ENCODE data around the gene TXLNG. TPM values are rescaled to one million over a fixed set of nuclear protein-coding genes. Genes with fewer than 3 reads are reported as not detected.

The TXLNG gene
- total and polyA plus RNA-seq, 2 of the 13 experiments (the other 11 are each of a cell fraction or from before 2014, with no cell fraction given) = 13.1 to 15.5 TPM

GRCh38 chrX:16855363-16856075 is 69.3 kb downstream of the TXLNG start:
- no peak for DNase-seq (ENCODE audit: low spot score)
- ChIA-PET CTCF (ENCODE audit: low intra/inter-chr PET ratio, low total read pairs) (no interaction called here), POLR2A (no interaction called here)
- H4K20me1 ChIP-seq (ENCODE audit: insufficient read depth, low read length) = no peaks in the 10 kb centered on the region
- no peak for TF ChIP-seq XBP1 (CRISPR knock-in tag; IDR thresholded peaks at IDR 0.05)
- TF ChIP-seq, protein P1, sequence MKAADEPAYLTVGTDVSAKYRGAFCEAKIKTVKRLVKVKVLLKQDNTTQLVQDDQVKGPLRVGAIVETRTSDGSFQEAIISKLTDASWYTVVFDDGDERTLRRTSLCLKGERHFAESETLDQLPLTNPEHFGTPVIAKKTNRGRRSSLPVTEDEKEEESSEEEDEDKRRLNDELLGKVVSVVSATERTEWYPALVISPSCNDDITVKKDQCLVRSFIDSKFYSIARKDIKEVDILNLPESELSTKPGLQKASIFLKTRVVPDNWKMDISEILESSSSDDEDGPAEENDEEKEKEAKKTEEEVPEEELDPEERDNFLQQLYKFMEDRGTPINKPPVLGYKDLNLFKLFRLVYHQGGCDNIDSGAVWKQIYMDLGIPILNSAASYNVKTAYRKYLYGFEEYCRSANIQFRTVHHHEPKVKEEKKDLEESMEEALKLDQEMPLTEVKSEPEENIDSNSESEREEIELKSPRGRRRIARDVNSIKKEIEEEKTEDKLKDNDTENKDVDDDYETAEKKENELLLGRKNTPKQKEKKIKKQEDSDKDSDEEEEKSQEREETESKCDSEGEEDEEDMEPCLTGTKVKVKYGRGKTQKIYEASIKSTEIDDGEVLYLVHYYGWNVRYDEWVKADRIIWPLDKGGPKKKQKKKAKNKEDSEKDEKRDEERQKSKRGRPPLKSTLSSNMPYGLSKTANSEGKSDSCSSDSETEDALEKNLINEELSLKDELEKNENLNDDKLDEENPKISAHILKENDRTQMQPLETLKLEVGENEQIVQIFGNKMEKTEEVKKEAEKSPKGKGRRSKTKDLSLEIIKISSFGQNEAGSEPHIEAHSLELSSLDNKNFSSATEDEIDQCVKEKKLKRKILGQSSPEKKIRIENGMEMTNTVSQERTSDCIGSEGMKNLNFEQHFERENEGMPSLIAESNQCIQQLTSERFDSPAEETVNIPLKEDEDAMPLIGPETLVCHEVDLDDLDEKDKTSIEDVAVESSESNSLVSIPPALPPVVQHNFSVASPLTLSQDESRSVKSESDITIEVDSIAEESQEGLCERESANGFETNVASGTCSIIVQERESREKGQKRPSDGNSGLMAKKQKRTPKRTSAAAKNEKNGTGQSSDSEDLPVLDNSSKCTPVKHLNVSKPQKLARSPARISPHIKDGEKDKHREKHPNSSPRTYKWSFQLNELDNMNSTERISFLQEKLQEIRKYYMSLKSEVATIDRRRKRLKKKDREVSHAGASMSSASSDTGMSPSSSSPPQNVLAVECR (CRISPR knock-in tag; IDR thresholded peaks at IDR 0.05; ENCODE audit: borderline replicate concordance) = no peak
- TF ChIP-seq, protein P2, sequence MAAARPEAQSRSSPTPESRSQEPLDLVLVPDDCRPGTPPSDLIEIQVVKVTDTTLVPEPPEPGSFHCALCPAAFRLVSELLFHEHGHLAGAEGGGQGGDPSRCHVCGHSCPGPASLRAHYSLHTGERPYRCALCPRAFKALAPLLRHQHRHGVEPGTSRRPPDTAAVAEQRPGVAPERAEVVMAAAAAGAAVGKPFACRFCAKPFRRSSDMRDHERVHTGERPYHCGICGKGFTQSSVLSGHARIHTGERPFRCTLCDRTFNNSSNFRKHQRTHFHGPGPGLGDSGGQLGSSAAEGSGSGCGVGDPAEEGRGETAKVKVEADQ (CRISPR knock-in tag; IDR thresholded peaks at IDR 0.05; ENCODE audit: borderline replicate concordance) = no peak
- TF ChIP-seq TEAD3 (CRISPR knock-in tag; optimal IDR thresholded peaks at IDR 0.05; ENCODE audit: borderline replicate concordance) = no peak
- TF ChIP-seq TRIM24 (CRISPR knock-in tag; IDR thresholded peaks at IDR 0.05) = no peak
- TF ChIP-seq ZNF484 (CRISPR knock-in tag; IDR thresholded peaks at IDR 0.05; ENCODE audit: borderline replicate concordance, low read depth) = no peak
- no peak for TF ChIP-seq NAIF1 (CRISPR knock-in tag; IDR thresholded peaks at IDR 0.05; ENCODE audit: borderline replicate concordance)
- TF ChIP-seq, protein P3, sequence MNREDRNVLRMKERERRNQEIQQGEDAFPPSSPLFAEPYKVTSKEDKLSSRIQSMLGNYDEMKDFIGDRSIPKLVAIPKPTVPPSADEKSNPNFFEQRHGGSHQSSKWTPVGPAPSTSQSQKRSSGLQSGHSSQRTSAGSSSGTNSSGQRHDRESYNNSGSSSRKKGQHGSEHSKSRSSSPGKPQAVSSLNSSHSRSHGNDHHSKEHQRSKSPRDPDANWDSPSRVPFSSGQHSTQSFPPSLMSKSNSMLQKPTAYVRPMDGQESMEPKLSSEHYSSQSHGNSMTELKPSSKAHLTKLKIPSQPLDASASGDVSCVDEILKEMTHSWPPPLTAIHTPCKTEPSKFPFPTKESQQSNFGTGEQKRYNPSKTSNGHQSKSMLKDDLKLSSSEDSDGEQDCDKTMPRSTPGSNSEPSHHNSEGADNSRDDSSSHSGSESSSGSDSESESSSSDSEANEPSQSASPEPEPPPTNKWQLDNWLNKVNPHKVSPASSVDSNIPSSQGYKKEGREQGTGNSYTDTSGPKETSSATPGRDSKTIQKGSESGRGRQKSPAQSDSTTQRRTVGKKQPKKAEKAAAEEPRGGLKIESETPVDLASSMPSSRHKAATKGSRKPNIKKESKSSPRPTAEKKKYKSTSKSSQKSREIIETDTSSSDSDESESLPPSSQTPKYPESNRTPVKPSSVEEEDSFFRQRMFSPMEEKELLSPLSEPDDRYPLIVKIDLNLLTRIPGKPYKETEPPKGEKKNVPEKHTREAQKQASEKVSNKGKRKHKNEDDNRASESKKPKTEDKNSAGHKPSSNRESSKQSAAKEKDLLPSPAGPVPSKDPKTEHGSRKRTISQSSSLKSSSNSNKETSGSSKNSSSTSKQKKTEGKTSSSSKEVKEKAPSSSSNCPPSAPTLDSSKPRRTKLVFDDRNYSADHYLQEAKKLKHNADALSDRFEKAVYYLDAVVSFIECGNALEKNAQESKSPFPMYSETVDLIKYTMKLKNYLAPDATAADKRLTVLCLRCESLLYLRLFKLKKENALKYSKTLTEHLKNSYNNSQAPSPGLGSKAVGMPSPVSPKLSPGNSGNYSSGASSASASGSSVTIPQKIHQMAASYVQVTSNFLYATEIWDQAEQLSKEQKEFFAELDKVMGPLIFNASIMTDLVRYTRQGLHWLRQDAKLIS (CRISPR knock-in tag; IDR thresholded peaks at IDR 0.05) = no peak
- TF ChIP-seq CAMTA2 (CRISPR knock-in tag; IDR thresholded peaks at IDR 0.05; ENCODE audit: borderline replicate concordance) = no peak
- TF ChIP-seq RFXANK (CRISPR knock-in tag; IDR thresholded peaks at IDR 0.05) = no peak
- TF ChIP-seq MAFF (IDR thresholded peaks at IDR 0.05; ENCODE audit: low read depth, low read length) = no peak
- FAIRE-seq = no peak
- 97% methylated on average over 5 of the region's 5 CpGs for whole genome bisulfite sequencing (ENCODE audit: low lambda C conversion rate)
- H2AFZ ChIP-seq (ENCODE audit: low read length) = no peak overlapping the region
- peaks cover 27% of the 10 kb centered on the region for H3K79me2 ChIP-seq (ENCODE audit: insufficient read depth, low read length)
- no peaks in the 10 kb centered on the region for H3K27me3 ChIP-seq (ENCODE audit: control insufficient read depth in 1 of 2, insufficient read depth in 2 of 2, low read length in 2 of 2)
- H3K4me3 ChIP-seq (replicated peaks in 1 of 3; ENCODE audit: insufficient read depth in 1 of 3, low read depth in 2 of 3, low read length in 3 of 3) = no peak overlapping the region
- in situ Hi-C loops (cut with HindIII; ENCODE audit: extremely low pct_ligation_motif_present, low pct_unique_long_range_greater_than_20kb) (no loop called here), intact Hi-C loops (cut with micrococcal nuclease; ENCODE audit: unreplicated experiment) (no loop called here)
- no peaks in the 10 kb centered on the region for H3K9me3 ChIP-seq (ENCODE audit: low read length)
- ATAC-seq = no peak
- no peak overlapping the region for H3K27ac ChIP-seq (ENCODE audit: extremely low read length, insufficient read depth, low read length)
- H3K36me3 ChIP-seq (replicated peaks in 1 of 2; ENCODE audit: control insufficient read depth in 1 of 2, insufficient read depth in 2 of 2, low read length in 2 of 2) = peaks cover 0 to 43% of the 10 kb centered on the region in 2 experiments; a peak in 4 of 5 replicates
- H3K4me1 ChIP-seq (ENCODE audit: insufficient read depth, low read length) = no peaks in the 10 kb centered on the region
- no peak overlapping the region for H3K4me2 ChIP-seq (ENCODE audit: low read depth, low read length)
- BruUV-seq (replicated peaks) = no TSS peak
- H3K9ac ChIP-seq (ENCODE audit: insufficient read depth, low read depth, low read length) = no peak overlapping the region
